ENCODE results near the gene LRP1-AS.

The LRP1-AS gene

DNA sequence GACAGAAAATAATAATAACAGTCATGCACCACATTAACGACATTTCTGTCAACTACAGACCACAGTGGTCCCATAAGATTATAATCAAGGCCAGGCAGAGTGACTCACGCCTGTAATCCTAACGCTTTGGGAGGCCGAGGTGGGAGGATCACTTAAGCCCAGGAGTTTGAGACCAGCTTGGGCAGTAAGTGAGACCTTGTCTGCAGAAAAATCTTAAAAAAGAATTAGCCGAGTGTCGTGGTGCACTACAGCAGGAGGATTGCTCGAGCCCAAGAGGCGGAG lies 49.9 kb downstream of the LRP1-AS start:
- no peak for DNase-seq (ENCODE audit: low read depth)

DNA sequence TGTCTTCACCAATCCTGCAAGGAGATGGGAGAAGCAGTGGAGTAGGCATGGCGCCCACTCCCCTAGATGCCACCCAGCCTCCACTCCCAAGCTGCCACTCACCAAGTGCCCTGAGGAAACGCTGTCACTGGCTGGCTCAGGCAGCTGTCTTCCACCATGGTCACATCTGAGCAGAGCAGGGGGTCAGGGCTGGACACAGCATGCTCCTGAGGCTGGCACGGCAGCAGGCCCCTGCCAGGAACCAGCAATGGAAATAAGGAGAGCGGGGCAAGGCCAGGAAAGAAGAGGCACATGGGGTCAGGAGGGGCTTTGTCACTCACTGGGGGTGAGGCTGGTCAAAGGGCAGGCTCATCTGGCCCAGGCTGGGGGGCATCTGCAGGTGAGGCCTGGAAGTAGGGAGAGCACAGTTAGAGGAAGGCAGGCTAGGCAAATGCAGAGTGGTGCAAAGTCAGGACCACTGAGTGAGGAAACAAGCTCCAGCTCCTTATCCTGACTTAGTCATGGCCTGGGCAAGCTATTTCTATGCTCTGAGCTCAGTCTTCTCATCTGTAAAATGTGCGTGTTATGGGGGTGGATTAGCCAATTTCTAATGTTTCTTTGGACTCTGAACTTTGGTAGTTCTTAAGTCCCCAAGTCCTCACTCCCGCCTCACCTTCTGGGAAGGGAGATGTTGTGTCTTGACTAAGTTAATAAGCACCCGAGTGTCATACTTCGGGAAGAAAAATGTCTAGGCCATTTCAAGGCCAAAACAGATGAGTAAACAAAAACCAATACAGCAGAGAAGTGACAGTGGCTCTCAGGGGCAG lies 50.5 kb downstream of the LRP1-AS start:
- no peak for DNase-seq (ENCODE audit: low read depth)

DNA sequence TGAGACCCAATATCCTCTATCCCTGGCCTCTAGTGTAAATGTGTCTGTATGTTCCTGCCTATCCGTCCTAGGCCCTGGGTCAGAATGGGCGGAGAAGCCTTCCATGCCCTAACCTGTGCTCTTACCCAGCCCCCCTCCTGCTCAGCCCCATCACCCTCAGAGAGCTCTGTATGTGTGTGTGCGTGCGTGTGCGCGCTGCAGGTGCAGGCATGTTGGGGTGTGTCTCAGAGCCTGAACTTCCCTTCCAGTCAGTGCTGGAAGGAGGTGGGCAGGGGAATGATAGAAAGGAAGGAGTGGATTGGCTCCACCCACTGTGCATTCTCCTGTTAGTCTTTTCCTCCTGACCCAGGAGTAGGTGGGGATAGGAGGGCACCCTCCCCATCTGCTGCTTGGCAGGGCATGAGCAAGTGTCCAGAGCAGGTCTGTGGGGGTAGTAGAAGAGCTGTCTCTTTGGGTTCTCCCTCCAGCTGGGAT lies 51.3 kb downstream of the LRP1-AS start:
- no peak for DNase-seq (ENCODE audit: low read depth)

DNA sequence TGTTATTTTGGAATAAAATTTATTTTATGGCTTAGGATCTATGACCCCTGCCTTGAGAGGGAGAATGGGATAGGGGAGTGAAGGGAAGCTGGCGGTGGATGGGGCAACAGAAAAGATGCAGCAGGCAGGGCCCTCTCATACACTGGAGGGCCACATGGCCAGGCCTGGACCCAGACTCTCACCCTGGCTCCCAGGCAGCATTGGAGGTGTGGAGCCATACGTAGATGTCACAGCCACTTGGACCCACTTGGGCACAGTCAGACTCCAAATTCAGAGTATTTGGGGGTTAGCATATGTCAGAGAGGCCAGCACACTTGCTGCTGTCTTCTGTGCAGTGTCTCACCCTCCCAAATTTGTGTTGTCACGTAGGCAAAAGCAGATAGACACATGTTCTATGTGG lies 52.0 kb downstream of the LRP1-AS start:
- DNase-seq (ENCODE audit: low read depth): no peak

All from stimulated activated CD8-positive, alpha-beta memory T cell treated with anti-CD3 and anti-CD28 coated beads, Interleukin-15, amount 100 ng/mL, for 24 hours (primary cell).